HEK293 (cell line): ENCODE data around the gene QSER1.

ENCODE experiments used
- BCL11B ChIP-seq: fragments of 450-650 bp; formaldehyde crosslinking; IDR thresholded peaks from 2 replicates; pipeline ENCODE4 v1.5.1; 2016; ENCODE audit warnings: low read depth, missing biosample characterization, missing genetic modification characterization
- EGR2 ChIP-seq: fragments of 450-650 bp; formaldehyde crosslinking; IDR thresholded peaks from 2 replicates; pipeline ENCODE4 v1.5.1; 2016; ENCODE audit warnings: low read depth, missing biosample characterization, missing genetic modification characterization
- GLI4 ChIP-seq: fragments of 450-650 bp; formaldehyde crosslinking; IDR thresholded peaks from 2 replicates; pipeline ENCODE4 v1.5.1; 2016; ENCODE audit warnings: missing biosample characterization, missing genetic modification characterization
- HOXA7 ChIP-seq: sonication (generic); formaldehyde crosslinking; IDR thresholded peaks from 2 replicates; pipeline ENCODE4 v1.8.1; 2022; ENCODE audit warnings: missing genetic modification reagents, borderline replicate concordance
- INSM2 ChIP-seq: fragments of 450-650 bp; formaldehyde crosslinking; IDR thresholded peaks from 2 replicates; pipeline ENCODE4 v1.5.1; 2016; ENCODE audit warnings: missing biosample characterization, missing genetic modification characterization
- KLF8 ChIP-seq: fragments of 450-650 bp; formaldehyde crosslinking; IDR thresholded peaks from 2 replicates; pipeline ENCODE4 v1.5.1; 2016; ENCODE audit warnings: missing biosample characterization, missing genetic modification characterization
- OSR2 ChIP-seq: fragments of 450-650 bp; formaldehyde crosslinking; IDR thresholded peaks from 2 replicates; pipeline ENCODE4 v1.5.1; 2016; ENCODE audit warnings: missing biosample characterization, missing genetic modification characterization
- OVOL3 ChIP-seq: fragments of 450-650 bp; formaldehyde crosslinking; IDR thresholded peaks from 2 replicates; pipeline ENCODE4 v1.5.1; 2016; ENCODE audit warnings: missing biosample characterization, missing genetic modification characterization
- RBAK ChIP-seq: fragments of 450-650 bp; formaldehyde crosslinking; IDR thresholded peaks from 2 replicates; pipeline ENCODE4 v1.5.1; 2016; ENCODE audit warnings: missing biosample characterization, missing genetic modification characterization
- REPIN1 ChIP-seq: fragments of 450-650 bp; formaldehyde crosslinking; IDR thresholded peaks from 2 replicates; pipeline ENCODE4 v1.5.1; 2017; ENCODE audit warnings: missing biosample characterization, missing genetic modification characterization, low read depth
- SCRT2 ChIP-seq: fragments of 450-650 bp; formaldehyde crosslinking; IDR thresholded peaks from 2 replicates; pipeline ENCODE4 v1.5.1; 2016; ENCODE audit warnings: missing biosample characterization, missing genetic modification characterization
- TRIM28 ChIP-seq: IDR thresholded peaks from 2 replicates; pipeline ENCODE4 v1.6.1; 2011; ENCODE audit warnings: low read length, control low read depth, borderline replicate concordance
- ZBTB20 ChIP-seq: fragments of 450-650 bp; formaldehyde crosslinking; IDR thresholded peaks from 2 replicates; pipeline ENCODE4 v1.5.1; 2016; ENCODE audit warnings: missing biosample characterization, missing genetic modification characterization
- ZBTB7A ChIP-seq: fragments of 450-650 bp; formaldehyde crosslinking; IDR thresholded peaks from 2 replicates; pipeline ENCODE4 v1.5.1; 2016; ENCODE audit warnings: low read depth, missing biosample characterization, missing genetic modification characterization
- ZFP37 ChIP-seq: fragments of 450-650 bp; formaldehyde crosslinking; IDR thresholded peaks from 2 replicates; pipeline ENCODE4 v1.5.1; 2016; ENCODE audit warnings: missing biosample characterization, missing genetic modification characterization
- ZIC2 ChIP-seq: fragments of 450-650 bp; formaldehyde crosslinking; IDR thresholded peaks from 2 replicates; pipeline ENCODE4 v1.5.1; 2016; ENCODE audit warnings: missing biosample characterization, missing genetic modification characterization
- ZNF133 ChIP-seq: fragments of 450-650 bp; formaldehyde crosslinking; IDR thresholded peaks from 2 replicates; pipeline ENCODE4 v1.5.1; 2016; ENCODE audit warnings: missing biosample characterization, missing genetic modification characterization
- ZNF184 ChIP-seq: fragments of 450-650 bp; IDR thresholded peaks from 2 replicates; pipeline ENCODE4 v1.5.1; 2018; ENCODE audit warnings: missing biosample characterization, mild to moderate bottlenecking, missing genetic modification characterization
- ZNF248 ChIP-seq: fragments of 450-650 bp; formaldehyde crosslinking; IDR thresholded peaks from 2 replicates; pipeline ENCODE4 v1.5.1; 2017; ENCODE audit warnings: missing biosample characterization, missing genetic modification characterization
- ZNF324 ChIP-seq: fragments of 450-650 bp; formaldehyde crosslinking; IDR thresholded peaks from 2 replicates; pipeline ENCODE4 v1.5.1; 2016; ENCODE audit warnings: missing biosample characterization, missing genetic modification characterization
- ZNF37A ChIP-seq: fragments of 450-650 bp; IDR thresholded peaks from 2 replicates; pipeline ENCODE4 v1.5.1; 2018; ENCODE audit warnings: missing biosample characterization, missing genetic modification characterization
- ZNF423 ChIP-seq: fragments of 450-650 bp; formaldehyde crosslinking; IDR thresholded peaks from 2 replicates; pipeline ENCODE4 v1.5.1; 2016; ENCODE audit warnings: missing biosample characterization, missing genetic modification characterization
- ZNF426 ChIP-seq: fragments of 450-650 bp; formaldehyde crosslinking; IDR thresholded peaks from 2 replicates; pipeline ENCODE4 v1.5.1; 2017; ENCODE audit warnings: missing biosample characterization, missing genetic modification characterization, mild to moderate bottlenecking, inconsistent platforms, moderate library complexity
- ZNF433 ChIP-seq: fragments of 450-650 bp; formaldehyde crosslinking; IDR thresholded peaks from 2 replicates; pipeline ENCODE4 v1.5.1; 2016; ENCODE audit warnings: missing biosample characterization, missing genetic modification characterization, low read depth
- ZNF548 ChIP-seq: fragments of 450-650 bp; formaldehyde crosslinking; IDR thresholded peaks from 2 replicates; pipeline ENCODE4 v1.5.1; 2016; ENCODE audit warnings: missing biosample characterization, missing genetic modification characterization
- ZNF596 ChIP-seq: fragments of 450-650 bp; IDR thresholded peaks from 2 replicates; pipeline ENCODE4 v1.5.0; 2018; ENCODE audit warnings: missing biosample characterization, mild to moderate bottlenecking, missing genetic modification characterization, moderate library complexity
- ZNF600 ChIP-seq: fragments of 450-650 bp; formaldehyde crosslinking; IDR thresholded peaks from 2 replicates; pipeline ENCODE4 v1.5.1; 2016; ENCODE audit warnings: missing biosample characterization, missing genetic modification characterization
- ZNF677 ChIP-seq: fragments of 450-650 bp; IDR thresholded peaks from 2 replicates; pipeline ENCODE4 v1.5.0; 2018; ENCODE audit warnings: missing biosample characterization, mild to moderate bottlenecking, missing genetic modification characterization, moderate library complexity
- ZNF701 ChIP-seq: fragments of 450-650 bp; formaldehyde crosslinking; IDR thresholded peaks from 2 replicates; pipeline ENCODE4 v1.5.1; 2016; ENCODE audit warnings: missing biosample characterization, missing genetic modification characterization
- ZNF747 ChIP-seq: fragments of 450-650 bp; formaldehyde crosslinking; IDR thresholded peaks from 2 replicates; pipeline ENCODE4 v1.5.1; 2016; ENCODE audit warnings: missing biosample characterization, missing genetic modification characterization
- ZNF76 ChIP-seq: fragments of 450-650 bp; formaldehyde crosslinking; IDR thresholded peaks from 2 replicates; pipeline ENCODE4; 2016; ENCODE audit warnings: low read depth, missing biosample characterization, missing genetic modification characterization, borderline replicate concordance
- ZNF768 ChIP-seq: fragments of 450-650 bp; formaldehyde crosslinking; IDR thresholded peaks from 2 replicates; pipeline ENCODE4 v1.5.1; 2018; ENCODE audit warnings: missing biosample characterization, mild to moderate bottlenecking, missing genetic modification characterization
- ZNF837 ChIP-seq: fragments of 450-650 bp; formaldehyde crosslinking; IDR thresholded peaks from 2 replicates; pipeline ENCODE4 v1.5.1; 2016; ENCODE audit warnings: missing biosample characterization, missing genetic modification characterization
- ZSCAN23 ChIP-seq: fragments of 450-650 bp; formaldehyde crosslinking; IDR thresholded peaks from 2 replicates; pipeline ENCODE4 v1.5.1; 2016; ENCODE audit warnings: missing biosample characterization, missing genetic modification characterization
- TF ChIP-seq, protein P1 (sequence below): fragments of 450-650 bp; formaldehyde crosslinking; IDR thresholded peaks from 2 replicates; pipeline ENCODE4 v1.5.1; 2016; ENCODE audit warnings: missing biosample characterization, missing genetic modification characterization
- TF ChIP-seq, protein P2 (sequence below): fragments of 450-650 bp; IDR thresholded peaks from 2 replicates; pipeline ENCODE4 v1.5.1; 2018; ENCODE audit warnings: missing biosample characterization, mild to moderate bottlenecking, missing genetic modification characterization

Gene QSER1

GRCh38 chr11:32990481-32990880, 97.9 kb downstream of the QSER1 start (continued):
- TF ChIP-seq, protein P1, sequence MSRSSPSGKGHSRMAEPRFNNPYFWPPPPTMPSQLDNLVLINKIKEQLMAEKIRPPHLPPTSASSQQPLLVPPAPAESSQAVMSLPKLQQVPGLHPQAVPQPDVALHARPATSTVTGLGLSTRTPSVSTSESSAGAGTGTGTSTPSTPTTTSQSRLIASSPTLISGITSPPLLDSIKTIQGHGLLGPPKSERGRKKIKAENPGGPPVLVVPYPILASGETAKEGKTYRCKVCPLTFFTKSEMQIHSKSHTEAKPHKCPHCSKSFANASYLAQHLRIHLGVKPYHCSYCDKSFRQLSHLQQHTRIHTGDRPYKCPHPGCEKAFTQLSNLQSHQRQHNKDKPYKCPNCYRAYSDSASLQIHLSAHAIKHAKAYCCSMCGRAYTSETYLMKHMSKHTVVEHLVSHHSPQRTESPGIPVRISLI = no peak
- TF ChIP-seq OVOL3 (tag by site-specific recombination) (no peak), ZNF426 (peak; percentile 88), OSR2 (no peak), ZNF548 (tag by site-specific recombination) (no peak), ZNF248 (tag by site-specific recombination) (no peak), TRIM28 (no peak), KLF8 (no peak), ZNF423 (tag by site-specific recombination) (no peak), ZIC2 (no peak), BCL11B (tag by site-specific recombination) (no peak), ZNF600 (no peak), ZNF324 (tag by site-specific recombination) (no peak), ZNF133 (tag by site-specific recombination) (no peak), REPIN1 (tag by site-specific recombination) (no peak), HOXA7 (CRISPR knock-in tag) (no peak), ZNF76 (tag by site-specific recombination) (no peak), ZNF596 (no peak), ZSCAN23 (tag by site-specific recombination) (no peak), ZBTB20 (tag by site-specific recombination) (no peak), ZFP37 (tag by site-specific recombination) (no peak), ZNF747 (tag by site-specific recombination) (no peak), ZNF677 (tag by site-specific recombination) (no peak), ZNF701 (tag by site-specific recombination) (no peak), ZNF768 (tag by site-specific recombination) (no peak), ZNF37A (tag by site-specific recombination) (no peak), ZNF184 (tag by site-specific recombination) (no peak), ZNF837 (tag by site-specific recombination) (no peak), RBAK (tag by site-specific recombination) (no peak), EGR2 (tag by site-specific recombination) (no peak), INSM2 (no peak), SCRT2 (tag by site-specific recombination) (no peak), ZNF433 (tag by site-specific recombination) (0 out of 2 replicates have a peak, but pooled peaks have one; percentile 41), ZBTB7A (tag by site-specific recombination) (no peak), GLI4 (tag by site-specific recombination) (no peak)
- TF ChIP-seq, protein P2, sequence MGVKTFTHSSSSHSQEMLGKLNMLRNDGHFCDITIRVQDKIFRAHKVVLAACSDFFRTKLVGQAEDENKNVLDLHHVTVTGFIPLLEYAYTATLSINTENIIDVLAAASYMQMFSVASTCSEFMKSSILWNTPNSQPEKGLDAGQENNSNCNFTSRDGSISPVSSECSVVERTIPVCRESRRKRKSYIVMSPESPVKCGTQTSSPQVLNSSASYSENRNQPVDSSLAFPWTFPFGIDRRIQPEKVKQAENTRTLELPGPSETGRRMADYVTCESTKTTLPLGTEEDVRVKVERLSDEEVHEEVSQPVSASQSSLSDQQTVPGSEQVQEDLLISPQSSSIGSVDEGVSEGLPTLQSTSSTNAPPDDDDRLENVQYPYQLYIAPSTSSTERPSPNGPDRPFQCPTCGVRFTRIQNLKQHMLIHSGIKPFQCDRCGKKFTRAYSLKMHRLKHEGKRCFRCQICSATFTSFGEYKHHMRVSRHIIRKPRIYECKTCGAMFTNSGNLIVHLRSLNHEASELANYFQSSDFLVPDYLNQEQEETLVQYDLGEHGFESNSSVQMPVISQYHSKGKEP (tag by site-specific recombination) = no peak
